GM21390 (cell line): ENCODE results near the gene PKD2L1.
"Not testable (repeated sequence)": the region's sequence is repeated elsewhere in the genome, so short reads cannot be mapped to it uniquely, and the experiment has no call there.

Experiments used
- ATAC-seq: cut with Tn5 transposase; IDR thresholded peaks from one replicate; pipeline ENCODE4 v1.9.1; 2021; ENCODE audit not compliant: unreplicated experiment

The PKD2L1 gene

DNA sequence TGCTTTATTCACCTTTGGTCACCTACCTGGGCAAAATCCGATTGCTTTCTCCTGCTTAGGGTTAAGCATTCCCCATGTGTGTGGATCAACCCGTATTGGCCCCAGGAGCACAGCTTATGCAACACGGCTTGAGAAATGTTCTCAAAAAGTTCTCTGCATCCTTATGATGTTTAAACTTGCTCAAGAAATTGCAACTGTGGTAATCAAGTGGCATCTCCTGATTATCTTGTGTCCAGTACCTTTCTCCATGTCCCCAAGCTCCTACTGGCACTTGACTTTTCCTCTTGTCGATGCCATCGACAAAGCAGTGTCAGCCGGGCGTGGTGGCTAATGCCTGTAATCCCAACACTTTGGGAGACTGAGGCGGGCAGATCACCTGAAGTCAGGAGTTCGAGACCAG lies 4.7 kb upstream of the PKD2L1 start:
- no peak for ATAC-seq

DNA sequence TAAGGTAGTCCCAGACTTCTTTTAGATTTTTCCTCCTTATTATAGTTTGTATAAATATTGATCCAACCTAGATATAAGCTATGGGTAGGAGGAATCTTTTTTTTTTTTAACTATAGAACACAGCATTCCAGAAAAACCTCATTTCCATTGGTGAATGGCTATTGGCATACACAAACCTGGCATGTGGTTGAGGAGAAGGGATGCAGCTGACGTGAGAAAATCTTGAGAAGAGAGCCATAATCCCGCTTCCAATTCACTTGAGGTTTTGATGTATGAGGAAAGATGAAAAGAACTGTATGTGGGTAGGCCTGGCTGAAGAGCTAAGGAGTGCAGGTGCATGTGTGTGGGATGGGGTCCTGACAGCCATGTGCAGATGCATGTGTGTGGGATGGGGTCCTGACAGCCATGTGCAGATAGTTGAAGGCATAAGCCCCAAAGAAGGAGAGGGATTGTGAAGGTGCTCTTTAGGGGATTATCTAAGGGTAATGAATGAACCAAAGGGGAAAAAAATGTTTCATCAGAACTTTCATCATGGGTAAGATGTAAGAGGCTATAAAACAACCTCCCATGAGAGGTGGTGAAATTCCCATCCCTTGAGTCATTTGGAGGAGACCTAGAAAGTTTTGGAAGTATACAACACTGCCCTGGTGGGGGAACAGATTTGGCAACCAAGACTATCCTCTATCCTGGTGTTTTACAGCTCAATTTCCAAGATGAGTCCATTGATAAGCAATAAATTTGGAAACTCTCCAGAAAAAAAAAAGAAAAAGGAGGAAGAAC lies 3.8 kb upstream of the PKD2L1 start:
- no peak for ATAC-seq

DNA sequence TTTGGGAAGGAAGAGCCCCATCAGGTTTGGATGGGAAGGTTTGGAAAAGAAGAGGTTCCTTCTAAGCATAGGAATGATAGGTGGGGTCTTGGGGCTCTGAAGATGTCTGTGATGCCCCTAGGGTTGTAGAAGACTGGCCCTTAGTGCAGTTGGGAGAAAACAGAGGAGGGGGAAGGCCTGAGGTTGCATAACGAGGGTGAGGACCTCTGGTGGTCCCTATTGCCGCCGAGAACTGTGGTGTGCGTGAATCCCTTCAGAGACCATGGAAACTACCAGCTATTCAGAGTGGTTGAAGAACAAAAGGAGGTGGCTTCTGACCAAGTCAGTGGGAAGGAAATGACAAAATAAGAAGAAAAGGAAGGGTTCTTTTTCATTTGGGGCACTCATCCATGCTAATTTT lies 3.1 kb upstream of the PKD2L1 start:
- ATAC-seq, result no peak

DNA sequence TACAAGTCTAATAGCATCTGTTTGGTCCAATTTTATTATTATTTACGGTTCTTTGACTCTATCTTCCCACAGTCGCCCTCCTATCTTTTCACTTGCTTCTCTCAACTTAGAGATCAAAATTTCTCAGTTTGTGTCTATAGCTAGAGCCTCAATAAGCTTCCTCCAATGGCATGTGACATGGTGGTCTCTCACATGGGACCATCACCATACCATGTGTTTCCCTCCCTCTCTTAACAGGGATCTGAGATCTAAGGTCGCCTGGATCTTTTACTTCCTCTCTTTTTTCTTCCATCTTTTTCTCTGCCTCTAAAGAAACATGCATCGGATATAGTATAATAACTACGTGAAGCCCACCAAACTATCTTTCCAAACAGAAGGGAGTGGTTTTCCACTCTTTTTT lies 1.8 kb downstream of the PKD2L1 start:
- no peak for ATAC-seq

DNA sequence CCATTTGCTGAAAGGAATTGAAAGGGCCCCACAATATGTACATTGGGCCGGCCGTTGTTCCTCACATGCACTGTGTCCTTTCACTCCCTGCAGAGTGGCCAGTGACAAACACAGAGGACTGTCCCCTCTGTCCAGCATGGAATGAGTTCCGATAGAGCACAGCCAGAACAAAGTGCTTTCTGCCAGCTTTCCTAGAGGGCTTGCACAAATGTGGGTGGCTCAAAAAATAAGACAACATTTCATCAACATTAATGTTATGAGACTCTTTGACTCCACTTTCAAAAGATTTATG lies 2.4 kb downstream of the PKD2L1 start:
- ATAC-seq, result no peak

DNA sequence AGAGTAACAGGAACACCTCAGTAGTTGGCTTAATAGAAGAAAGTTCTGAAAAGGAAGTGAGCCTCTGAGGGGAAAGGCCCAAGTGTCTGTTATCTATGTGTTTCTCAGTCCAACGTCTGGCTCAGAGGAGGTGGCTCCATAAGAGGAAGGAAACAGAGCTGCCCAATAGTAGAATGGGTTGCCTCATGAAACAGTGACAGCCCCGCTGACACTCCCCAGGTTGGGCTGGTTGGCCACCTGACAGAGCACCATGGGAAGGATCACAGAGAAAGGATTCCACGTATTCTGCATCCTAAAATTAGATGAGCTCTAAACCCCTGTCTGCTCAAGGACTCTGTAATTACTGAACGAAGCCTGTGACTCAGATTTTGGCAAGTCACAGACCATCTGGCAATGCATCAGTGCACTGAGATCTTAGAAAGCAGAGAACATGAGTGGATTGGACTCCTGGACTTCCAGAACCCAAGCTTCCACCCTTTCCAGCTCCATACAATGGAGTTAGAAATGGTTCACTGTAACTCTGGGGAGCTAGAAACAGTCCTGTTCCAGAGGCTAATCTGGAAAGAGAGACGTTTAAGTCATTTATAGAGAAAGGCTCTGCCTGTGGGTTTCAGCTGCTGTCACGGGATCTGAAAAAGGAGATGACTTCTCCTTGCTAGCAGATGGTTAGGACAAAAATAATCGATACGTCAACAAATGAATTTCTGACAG lies 2.9 kb downstream of the PKD2L1 start:
- ATAC-seq, result peak; percentile 99

DNA sequence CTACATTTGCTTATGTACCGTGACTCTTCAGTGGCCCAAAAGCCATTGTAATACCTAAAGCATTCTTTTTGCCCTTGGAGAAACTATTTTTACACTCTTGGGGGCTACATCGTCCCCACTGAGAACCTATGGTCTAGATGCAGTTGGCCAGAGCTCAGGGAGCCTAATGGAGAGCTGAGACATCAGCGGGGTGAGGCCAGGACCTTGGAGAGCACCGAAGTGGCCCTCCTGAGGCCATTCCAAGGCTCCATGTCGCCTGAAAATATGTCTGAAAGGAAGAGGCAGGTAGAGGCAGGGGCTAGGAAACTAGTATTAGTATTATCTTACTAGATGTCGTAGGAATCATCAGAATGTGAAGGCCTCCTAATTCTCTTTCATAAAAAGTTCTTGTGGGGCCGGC lies 4.9 kb downstream of the PKD2L1 start:
- ATAC-seq, result no peak

DNA sequence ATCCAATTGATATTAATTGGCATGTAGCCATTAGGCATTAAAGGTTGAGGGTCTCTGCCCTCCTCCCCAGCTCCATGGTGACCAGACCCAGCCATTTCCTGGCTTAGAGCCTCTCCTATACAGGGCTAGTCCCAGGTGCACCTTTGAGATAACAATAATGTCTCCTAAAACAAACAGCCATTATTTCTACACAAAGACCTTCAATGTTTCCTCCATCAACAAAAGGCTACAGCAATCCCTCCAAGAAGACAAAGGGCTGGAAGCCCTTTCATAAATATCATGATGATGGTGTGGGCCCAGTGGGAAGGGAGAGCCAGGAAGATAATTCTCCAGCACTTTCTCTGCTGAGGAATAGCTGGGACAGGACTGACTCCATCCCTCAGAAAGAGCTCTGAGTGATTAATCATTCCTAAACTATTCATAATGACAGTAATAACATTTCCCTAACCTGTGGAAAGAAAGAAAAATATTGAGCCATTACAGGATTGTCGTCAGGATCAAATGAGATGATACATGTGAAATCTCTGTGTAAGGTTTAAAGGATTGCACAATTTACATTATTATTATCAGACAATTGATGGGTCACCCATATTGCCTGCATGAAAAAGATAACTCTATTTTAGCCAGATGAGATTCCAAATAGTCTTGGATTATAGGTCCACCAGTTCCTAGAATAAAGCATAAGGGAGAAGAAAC lies 10.2 kb downstream of the PKD2L1 start:
- ATAC-seq, result no peak

DNA sequence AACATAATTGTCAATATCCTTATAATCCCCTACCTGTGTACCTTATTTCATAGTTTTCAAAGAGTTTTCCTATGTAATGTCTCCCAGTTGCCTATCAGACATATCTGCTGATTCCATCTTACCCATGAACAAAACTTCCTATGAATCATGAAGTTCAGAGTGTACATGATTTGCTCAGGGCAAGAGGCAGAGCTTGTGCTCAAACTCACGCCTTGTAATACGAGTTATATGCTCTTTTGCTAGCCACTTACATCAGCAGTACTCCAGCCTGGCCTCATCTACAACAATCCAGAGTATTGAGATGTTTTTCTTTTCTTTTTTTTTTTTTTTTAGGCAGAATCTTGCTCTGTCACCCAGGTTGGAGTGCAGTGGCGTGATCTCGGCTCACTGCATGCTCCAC lies 11.8 kb downstream of the PKD2L1 start:
- no peak for ATAC-seq

DNA sequence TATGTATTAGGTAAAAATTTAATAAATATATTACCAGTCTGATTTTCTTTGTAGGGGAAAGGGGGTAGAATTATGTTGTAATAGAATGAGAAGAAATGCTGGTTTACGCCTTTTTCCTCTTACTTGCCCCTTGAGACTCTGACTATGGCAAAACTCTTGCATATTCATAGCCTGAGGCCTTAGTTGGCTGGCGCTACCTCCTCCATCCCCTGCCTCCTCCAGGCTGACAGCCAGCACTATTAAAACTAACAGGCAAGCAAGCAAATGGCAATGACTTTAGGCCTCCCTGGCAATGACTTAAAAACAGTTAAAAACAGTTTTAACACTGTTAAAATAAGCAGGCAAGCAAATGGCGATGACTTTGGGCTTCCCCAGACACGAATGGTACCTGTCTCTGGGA lies 14.4 kb downstream of the PKD2L1 start:
- ATAC-seq, result no peak

DNA sequence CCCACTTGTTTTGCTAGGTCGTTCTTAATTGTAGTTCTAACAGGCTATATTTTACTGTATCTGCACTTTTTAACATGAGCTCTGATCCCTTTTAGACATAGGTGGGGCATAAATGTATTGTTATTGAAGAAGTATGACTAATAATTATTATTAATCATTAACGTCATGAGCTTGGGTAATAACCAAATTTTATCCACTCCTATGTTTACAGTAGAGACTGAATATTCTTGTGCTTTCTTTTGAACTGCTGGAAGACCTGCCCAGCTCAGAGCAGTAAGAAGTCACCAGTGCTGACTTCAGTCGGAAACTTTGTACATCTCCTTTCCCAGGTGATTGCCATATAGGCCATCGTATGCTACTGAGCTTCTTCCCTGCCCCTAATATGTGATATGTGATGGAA lies 18.7 kb downstream of the PKD2L1 start:
- no peak for ATAC-seq

DNA sequence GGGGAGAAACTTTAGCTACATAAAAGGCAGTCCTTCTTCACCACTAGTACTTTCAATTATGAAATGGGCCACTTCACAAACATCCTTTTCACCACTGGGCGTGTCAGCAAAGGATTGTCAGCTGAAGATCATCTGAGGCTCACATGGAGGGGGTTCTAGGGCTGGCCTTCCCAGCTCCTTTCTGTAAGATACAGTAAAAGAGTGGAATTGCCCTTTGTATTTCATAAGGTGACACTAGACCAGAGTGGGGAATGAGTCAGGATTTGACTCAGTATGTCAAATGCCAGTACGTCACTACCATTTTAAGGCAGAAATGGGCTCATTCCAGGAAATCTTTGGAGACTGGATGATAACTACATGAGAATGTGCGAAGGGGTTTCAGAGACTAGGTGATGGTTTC lies 22.3 kb downstream of the PKD2L1 start:
- ATAC-seq, result no peak

DNA sequence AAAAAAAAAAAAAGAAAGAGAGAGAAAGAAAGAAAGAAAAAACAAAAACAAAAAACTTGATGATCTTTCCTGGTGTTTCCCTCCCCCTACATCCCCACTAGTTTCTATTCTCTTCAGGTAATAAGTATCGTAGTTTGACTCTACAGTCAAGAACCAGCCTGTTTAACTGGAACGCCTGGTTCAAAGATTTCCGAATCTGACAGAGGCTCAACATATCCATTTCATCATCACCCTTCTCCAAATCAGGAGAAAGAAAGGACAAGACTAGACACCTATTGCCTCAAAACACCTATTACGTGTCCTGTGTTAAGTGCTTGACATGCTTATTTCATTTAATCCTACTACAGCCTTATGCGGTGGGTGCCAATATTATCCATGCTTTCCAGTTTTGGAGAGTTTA lies 23.2 kb downstream of the PKD2L1 start:
- no peak for ATAC-seq

DNA sequence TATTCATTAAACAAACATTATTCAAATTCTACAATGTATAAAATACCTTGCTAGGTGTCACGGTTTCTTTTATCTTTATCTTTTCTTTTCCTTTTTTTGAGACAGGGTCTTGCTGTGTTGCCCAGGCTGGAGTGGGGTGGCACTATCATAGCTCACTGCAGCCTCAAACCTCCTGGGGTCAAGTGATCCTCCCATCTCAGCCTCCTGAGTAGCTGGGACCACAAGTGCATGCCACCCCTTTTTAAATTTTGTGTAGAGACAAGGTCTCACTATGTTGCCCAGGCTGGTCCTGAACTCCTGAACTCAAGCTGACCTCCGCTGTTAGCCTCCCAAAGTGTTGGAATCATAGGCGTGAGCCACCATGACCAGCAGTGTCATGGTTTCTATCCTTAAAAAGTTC lies 25.6 kb downstream of the PKD2L1 start:
- no peak for ATAC-seq

DNA sequence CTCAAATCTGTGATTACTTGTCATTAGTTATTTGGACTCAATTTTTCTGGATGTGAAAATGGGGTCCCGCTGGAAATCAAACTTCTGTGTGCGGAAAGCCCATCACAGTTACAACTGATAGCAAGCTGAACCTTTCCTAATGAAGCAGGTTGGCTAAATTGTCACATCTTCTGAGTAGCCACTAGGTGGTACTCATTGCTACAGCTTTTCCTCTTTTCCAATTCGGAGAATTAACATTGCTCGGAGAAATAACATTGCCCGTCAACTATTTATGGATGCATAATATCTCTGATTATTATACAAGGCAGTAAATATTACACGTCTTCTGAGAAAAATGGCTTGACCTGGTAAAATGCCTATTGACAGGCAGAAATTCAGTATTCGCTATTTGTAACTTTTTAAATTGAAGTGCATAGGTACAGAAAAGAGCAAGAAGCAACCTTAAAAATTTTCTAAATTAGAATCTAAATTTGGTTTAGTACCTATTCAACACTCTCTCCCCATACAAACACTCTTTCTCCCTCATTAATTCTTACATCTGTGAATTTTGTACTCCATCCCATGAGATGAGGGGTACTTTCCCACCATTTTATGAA lies 26.2 kb downstream of the PKD2L1 start:
- no peak for ATAC-seq

DNA sequence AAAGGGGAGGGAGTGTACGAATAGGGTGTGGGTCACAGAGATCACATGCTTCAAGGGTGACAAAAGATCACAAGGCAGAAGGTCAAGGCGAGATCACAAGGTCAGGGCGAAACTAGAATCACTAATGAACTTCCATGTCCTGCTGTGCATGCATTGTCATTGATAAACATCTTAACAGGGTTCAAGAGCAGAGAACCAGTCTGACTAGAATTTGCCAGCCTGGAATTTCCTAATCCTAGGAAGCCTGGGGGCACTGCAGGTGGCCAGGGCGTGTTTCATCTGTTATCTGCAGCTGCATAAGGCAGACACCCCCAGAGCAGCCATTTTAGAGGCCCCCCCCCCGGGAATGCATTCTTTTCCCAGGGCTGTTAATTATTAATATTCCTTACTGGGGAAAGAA lies 28.9 kb downstream of the PKD2L1 start:
- ATAC-seq, result not testable (repeated sequence)

DNA sequence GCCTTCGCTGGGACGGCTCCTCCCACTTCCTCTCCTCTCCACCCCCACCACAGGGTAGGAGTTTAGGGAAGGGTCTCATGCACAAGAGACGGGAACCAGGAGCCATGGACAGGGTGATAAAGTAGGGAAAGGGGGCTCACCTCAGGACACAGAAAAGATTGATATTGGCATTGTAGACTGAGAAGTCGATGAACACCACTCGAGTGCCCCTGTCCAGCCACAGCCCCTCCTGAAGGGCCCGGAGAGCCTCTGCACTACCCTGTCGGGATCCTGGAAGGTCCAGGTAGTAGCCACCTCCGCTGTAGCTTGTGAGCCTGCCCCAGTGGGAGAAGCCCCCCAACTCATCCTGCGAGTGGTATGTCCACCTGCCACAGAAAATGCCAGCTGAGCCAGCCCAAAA lies 32.8 kb downstream of the PKD2L1 start:
- ATAC-seq, result no peak

DNA sequence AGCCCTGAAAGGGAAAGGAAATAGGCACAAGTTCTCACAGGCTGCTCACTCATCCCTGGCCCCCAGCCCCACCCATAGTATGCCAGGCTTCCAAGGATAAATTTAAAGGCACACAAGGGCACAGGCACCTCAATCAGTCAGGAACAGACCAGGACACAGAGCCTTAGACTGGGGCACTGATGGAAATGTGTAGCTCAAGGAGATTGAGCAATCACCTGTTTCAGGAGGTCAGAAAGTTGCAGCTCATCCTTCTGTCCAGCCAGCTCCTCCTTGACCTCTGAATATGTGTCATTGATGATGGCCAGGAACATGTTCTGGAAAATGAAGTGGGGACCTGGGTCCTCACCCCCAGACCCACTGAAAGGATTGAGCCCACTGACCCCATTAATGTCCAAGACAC lies 37.0 kb downstream of the PKD2L1 start:
- ATAC-seq, result no peak

DNA sequence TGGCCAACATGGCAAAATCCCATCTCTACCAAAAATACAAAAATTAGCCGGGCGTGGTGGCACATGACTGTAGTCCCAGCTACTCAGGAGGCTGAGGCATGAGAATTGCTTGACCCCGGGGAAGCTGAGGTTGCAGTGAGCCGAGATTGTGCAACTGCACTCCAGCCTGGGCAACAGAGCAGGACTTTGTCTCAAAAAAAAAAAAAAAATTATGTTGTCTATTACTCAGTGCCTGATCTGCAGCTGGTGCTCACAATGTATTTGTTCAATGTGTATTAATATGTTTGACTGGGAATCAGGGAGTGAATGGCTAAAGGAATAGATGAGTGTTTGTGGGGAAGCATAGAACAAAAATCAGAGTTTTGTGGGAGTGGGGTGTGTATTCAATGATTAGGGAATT lies 37.7 kb downstream of the PKD2L1 start:
- not testable (repeated sequence) for ATAC-seq

DNA sequence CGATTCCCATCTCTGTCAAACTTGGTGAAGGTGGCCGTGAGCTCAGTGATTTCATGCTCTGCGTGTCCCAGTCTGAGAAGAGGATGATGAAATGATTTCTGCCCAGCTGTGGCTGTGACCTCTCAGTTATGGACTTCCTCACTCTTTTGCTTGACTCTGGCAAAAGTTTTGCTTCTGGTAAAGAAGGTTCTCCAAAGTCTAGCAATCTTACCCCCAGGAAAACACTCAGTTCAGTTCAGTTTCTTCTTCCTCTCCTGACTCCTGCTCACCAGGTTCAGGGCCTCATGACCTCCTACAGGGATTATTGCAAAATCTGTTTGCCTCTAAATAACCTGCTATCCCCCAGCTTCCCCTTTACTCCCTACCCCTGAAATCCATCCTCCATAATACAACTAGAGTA lies 38.7 kb downstream of the PKD2L1 start:
- ATAC-seq, result no peak

DNA sequence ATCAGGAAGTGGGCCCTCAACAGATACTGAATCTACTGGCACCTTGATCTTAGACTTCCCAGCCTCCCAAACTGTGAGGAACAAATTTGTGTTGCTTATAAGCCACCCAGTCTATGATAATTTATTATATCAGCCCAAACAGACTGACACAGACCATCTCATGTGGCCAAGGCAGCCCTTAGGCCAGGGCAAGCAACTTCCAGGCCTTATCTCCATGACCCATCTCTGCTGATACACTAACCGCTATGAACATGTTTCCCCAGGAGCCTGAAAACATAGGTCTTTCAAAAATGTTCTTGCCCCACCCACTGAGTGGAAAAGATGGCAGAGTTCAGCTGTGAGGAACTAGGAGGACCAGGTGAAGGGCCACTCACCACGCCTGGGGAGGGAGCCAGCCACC lies 40.4 kb downstream of the PKD2L1 start:
- no peak for ATAC-seq

DNA sequence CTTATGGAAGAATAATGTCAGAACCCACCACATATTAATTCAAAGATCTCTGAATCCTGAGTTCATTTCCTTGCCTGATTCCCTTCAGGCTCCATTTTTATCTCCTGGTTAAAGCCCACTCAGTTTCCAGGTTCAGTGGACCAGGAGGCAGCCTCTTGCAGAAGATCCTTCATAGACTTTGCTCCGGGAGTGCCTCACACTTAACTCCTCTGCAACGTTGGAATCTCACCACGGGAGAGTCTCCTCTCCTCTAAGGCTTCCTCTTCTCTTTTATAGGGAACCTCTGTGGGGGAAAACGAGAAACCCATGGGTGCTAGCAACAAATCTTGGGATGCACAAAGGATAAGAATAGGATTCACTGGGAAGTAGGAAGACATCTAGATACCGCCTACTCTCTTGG lies 41.8 kb downstream of the PKD2L1 start:
- no peak for ATAC-seq
